GM12873 (cell line): Measurements from ENCODE around the gene ANKRD26.

Experiments
- CTCF ChIP-seq: IDR thresholded peaks from 2 replicates; pipeline ENCODE4 v1.5.1; 2012; ENCODE audit warnings: low read depth, mild to moderate bottlenecking, moderate library complexity, low read length, control low read depth; ENCODE audit not compliant: insufficient read depth; ENCODE audit errors: missing control alignments

The ANKRD26 gene

GRCh38 chr10:27020243-27020642 lies 80.1 kb downstream of the ANKRD26 start:
- TF ChIP-seq CTCF: no peak

GRCh38 chr10:27019827-27020226 lies 80.5 kb downstream of the ANKRD26 start:
- TF ChIP-seq CTCF: no peak

- TF ChIP-seq CTCF: no peak
These were observed 102.7 kb downstream of the ANKRD26 start for GRCh38 chr10:26997610-26998009.

- TF ChIP-seq CTCF: no peak
These were observed 105.6 kb downstream of the ANKRD26 start for GRCh38 chr10:26994743-26995142.

- TF ChIP-seq CTCF: no peak
These were observed 112.4 kb downstream of the ANKRD26 start for GRCh38 chr10:26987851-26988250.

GRCh38 chr10:26983156-26983555 lies 117.1 kb downstream of the ANKRD26 start:
- TF ChIP-seq CTCF: no peak

- no peak for TF ChIP-seq CTCF
These were observed 118.2 kb downstream of the ANKRD26 start for GRCh38 chr10:26982058-26982457.
